ENCODE results near the gene IZUMO1. TPM values are rescaled to one million over a fixed set of nuclear protein-coding genes. Genes with fewer than 3 reads are reported as not detected.
"Not testable (repeated sequence)": the region's sequence is repeated elsewhere in the genome, so short reads cannot be mapped to it uniquely, and the experiment has no call there.

Gene IZUMO1
- total RNA-seq, 1 donor from 2014 or later: not detected

GRCh38 chr19:48739404-48740163 is 7.1 kb downstream of the IZUMO1 start:
- ATAC-seq (no peak), DNase-seq (ENCODE audit: low spot score) (no peak)

- ATAC-seq: peak; percentile 93
Observed at GRCh38 chr19:48738557-48739403, 7.9 kb downstream of the IZUMO1 start.

GRCh38 chr19:48737360-48737998 is 9.2 kb downstream of the IZUMO1 start:
- DNase-seq (ENCODE audit: low spot score) (no peak), ATAC-seq (no peak)

More at GRCh38 chr19:48738557-48739403, 7.9 kb downstream of the IZUMO1 start:
- DNase-seq (ENCODE audit: low spot score): peak; percentile 95

GRCh38 chr19:48735031-48735615 is 11.6 kb downstream of the IZUMO1 start:
- no peak for DNase-seq (ENCODE audit: low spot score)
- ATAC-seq: no peak

GRCh38 chr19:48734625-48735024 is 12.1 kb downstream of the IZUMO1 start:
- ATAC-seq (no peak), DNase-seq (ENCODE audit: low spot score) (no peak)

- DNase-seq (ENCODE audit: low spot score): no peak
- ATAC-seq: no peak
Observed at GRCh38 chr19:48731452-48731851, 15.3 kb downstream of the IZUMO1 start.

GRCh38 chr19:48728911-48729664 is 17.6 kb downstream of the IZUMO1 start:
- ATAC-seq (peak; percentile 70), DNase-seq (ENCODE audit: low spot score) (peak; percentile 46)

- DNase-seq (ENCODE audit: low spot score) (peak; percentile 42), ATAC-seq (no peak)
Observed at GRCh38 chr19:48726556-48726955, 20.2 kb downstream of the IZUMO1 start.

- ATAC-seq (peak; percentile 35), DNase-seq (ENCODE audit: low spot score) (no peak)
Observed at GRCh38 chr19:48724796-48725753, 21.6 kb downstream of the IZUMO1 start.

GRCh38 chr19:48722196-48722708 is 24.5 kb downstream of the IZUMO1 start:
- no peak for ATAC-seq
- DNase-seq (ENCODE audit: low spot score): no peak

- peak; percentile 90 for ATAC-seq
- DNase-seq (ENCODE audit: low spot score): peak; percentile 96
Observed at GRCh38 chr19:48720613-48721296, 26.0 kb downstream of the IZUMO1 start.

- no peak for DNase-seq (ENCODE audit: low spot score)
- ATAC-seq: no peak
Observed at GRCh38 chr19:48720251-48720612, 26.5 kb downstream of the IZUMO1 start.

- DNase-seq (ENCODE audit: low spot score): no peak
- no peak for ATAC-seq
Observed at GRCh38 chr19:48719263-48720171, 27.2 kb downstream of the IZUMO1 start, which contains the start of gene MAMSTR. MAMSTR (minus strand) TSS chr19:48719725; CDS start chr19:48719031, 694 bp downstream.

- no peak for ATAC-seq
- DNase-seq (ENCODE audit: low spot score): no peak
Observed at GRCh38 chr19:48718711-48719231, 27.9 kb downstream of the IZUMO1 start.

GRCh38 chr19:48718106-48718505 is 28.6 kb downstream of the IZUMO1 start:
- ATAC-seq; DNase-seq (ENCODE audit: low spot score): not testable (repeated sequence)

- ATAC-seq: no peak
- DNase-seq (ENCODE audit: low spot score): no peak
Observed at GRCh38 chr19:48716562-48717291, 30.0 kb downstream of the IZUMO1 start.
